NOMO-1 treated with dmso at 0.1 percent for 144 hours (cell line): Measurements from ENCODE around the gene WFDC6.
"Not testable (repeated sequence)": the region's sequence is repeated elsewhere in the genome, so short reads cannot be mapped to it uniquely, and the experiment has no call there.

Source experiments
- DNase-seq: peaks from one replicate; lab custom pipeline; 2025; ENCODE audit not compliant: unreplicated experiment; lab: John Stamatoyannopoulos, UW

WFDC6 gene

GRCh38 chr20:45539382-45539781 is at the start of gene WFDC6:
Gene WFDC6 (minus strand): TSS chr20:45539482. CDS start chr20:45539407, 75 bp downstream.
- no peak for DNase-seq

GRCh38 chr20:45588800-45589199 is 49.5 kb upstream of the WFDC6 start:
- no peak for DNase-seq

GRCh38 chr20:45585986-45586385 is 46.7 kb upstream of the WFDC6 start:
- not testable (repeated sequence) for DNase-seq

GRCh38 chr20:45584294-45584693 is 45.0 kb upstream of the WFDC6 start:
- DNase-seq: not testable (repeated sequence)

- no peak for DNase-seq
Measured at GRCh38 chr20:45583502-45583901, 44.2 kb upstream of the WFDC6 start.

- DNase-seq: no peak
Measured at GRCh38 chr20:45581702-45582101, 42.4 kb upstream of the WFDC6 start.

- DNase-seq: no peak
Measured at GRCh38 chr20:45579184-45579583, 39.9 kb upstream of the WFDC6 start, which contains the start of gene WFDC8. Gene WFDC8 (minus strand): TSS chr20:45579284. CDS start chr20:45579247, 37 bp downstream.

- no peak for DNase-seq
Measured at GRCh38 chr20:45578231-45578630, 38.9 kb upstream of the WFDC6 start.

- no peak for DNase-seq
Measured at GRCh38 chr20:45576995-45577394, 37.7 kb upstream of the WFDC6 start.

- no peak for DNase-seq
Measured at GRCh38 chr20:45575931-45576330, 36.6 kb upstream of the WFDC6 start.

- not testable (repeated sequence) for DNase-seq
Measured at GRCh38 chr20:45569650-45570049, 30.4 kb upstream of the WFDC6 start.

GRCh38 chr20:45564760-45565276 is 25.5 kb upstream of the WFDC6 start:
- no peak for DNase-seq

- no peak for DNase-seq
Measured at GRCh38 chr20:45555198-45555597, 15.9 kb upstream of the WFDC6 start.

GRCh38 chr20:45552456-45552855 is 13.2 kb upstream of the WFDC6 start:
- no peak for DNase-seq

GRCh38 chr20:45550765-45551164 is 11.5 kb upstream of the WFDC6 start:
- DNase-seq: no peak

- no peak for DNase-seq
Measured at GRCh38 chr20:45548410-45548809, 9.1 kb upstream of the WFDC6 start.

- DNase-seq: no peak
Measured at GRCh38 chr20:45547206-45547770, 8.0 kb upstream of the WFDC6 start, which contains the start of gene EPPIN. Gene EPPIN (minus strand): TSS chr20:45547401. CDS start chr20:45547357, 44 bp downstream.

GRCh38 chr20:45545754-45546453 is 6.6 kb upstream of the WFDC6 start:
- DNase-seq: no peak

- DNase-seq: no peak
Measured at GRCh38 chr20:45545351-45545750, 6.1 kb upstream of the WFDC6 start.

- no peak for DNase-seq
Measured at GRCh38 chr20:45538209-45538799, 978 bp downstream of the WFDC6 start.

GRCh38 chr20:45527294-45527693 is 12.0 kb downstream of the WFDC6 start:
- DNase-seq: no peak

GRCh38 chr20:45523821-45524220 is 15.5 kb downstream of the WFDC6 start:
- peak; percentile 1 for DNase-seq
